Subcutaneous adipose tissue (tissue), 4 donors: Measurements from ENCODE around the gene ANKRD28. TPM values are rescaled to one million over a fixed set of nuclear protein-coding genes. Genes with fewer than 3 reads are reported as not detected.

Source experiments
- total RNA-seq, 4 donors: library from RNA; depleted of rRNA; stranded (reverse); fragments of >200 nt; gene quantifications; one replicate each; pipeline ENCODE4 v1.1.0, GENCODE V29; 2016
- TF ChIP-seq, protein P1 (sequence below): fragments of 450-650 bp; IDR thresholded peaks from one replicate; pipeline ENCODE4 v1.5.1; 2016; ENCODE audit warnings: low read depth, mild to moderate bottlenecking, control low read depth, antibody characterized with exemption, moderate library complexity

The ANKRD28 gene
- total RNA-seq, 4 donors from 2014 or later: 66.5 to 130 (median 123) TPM

DNA sequence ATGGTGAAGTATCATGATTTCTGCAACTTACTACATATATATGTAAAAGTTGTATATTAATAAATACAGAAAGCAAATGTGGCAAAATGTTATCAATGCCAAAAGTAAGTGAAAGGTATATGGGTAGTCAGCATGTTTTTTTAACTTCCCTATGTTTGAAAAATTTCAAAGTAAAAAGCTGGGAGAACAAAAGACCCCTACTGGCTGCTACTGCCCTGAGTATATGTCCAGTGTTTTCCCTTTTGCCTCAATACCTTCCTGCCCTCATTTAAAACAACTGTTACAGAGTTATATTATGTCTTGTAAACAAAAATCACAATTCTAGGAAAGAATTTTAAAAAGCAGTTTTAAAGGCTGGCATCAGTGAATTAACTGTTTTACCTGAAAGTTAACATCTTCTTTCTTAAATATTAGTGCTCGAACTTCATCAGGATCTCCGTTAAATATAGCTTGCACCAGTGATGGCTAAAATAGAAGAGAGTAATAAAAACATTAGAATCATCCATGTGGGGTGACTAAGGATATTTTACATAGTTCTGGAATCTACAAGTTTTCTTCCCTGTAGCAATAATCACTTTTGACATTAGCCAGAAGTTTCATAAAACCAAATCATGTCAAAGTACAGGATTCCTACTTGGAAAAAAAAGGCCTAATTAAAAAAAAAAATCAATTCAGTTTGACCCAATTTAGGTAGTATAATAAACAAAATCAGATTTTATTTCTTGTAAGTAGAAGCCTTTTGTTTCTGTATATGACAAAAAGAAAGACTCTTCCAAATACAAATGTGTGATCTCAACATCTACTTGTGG lies 2.7 kb downstream of the ANKRD28 start:
- TF ChIP-seq, protein P1, sequence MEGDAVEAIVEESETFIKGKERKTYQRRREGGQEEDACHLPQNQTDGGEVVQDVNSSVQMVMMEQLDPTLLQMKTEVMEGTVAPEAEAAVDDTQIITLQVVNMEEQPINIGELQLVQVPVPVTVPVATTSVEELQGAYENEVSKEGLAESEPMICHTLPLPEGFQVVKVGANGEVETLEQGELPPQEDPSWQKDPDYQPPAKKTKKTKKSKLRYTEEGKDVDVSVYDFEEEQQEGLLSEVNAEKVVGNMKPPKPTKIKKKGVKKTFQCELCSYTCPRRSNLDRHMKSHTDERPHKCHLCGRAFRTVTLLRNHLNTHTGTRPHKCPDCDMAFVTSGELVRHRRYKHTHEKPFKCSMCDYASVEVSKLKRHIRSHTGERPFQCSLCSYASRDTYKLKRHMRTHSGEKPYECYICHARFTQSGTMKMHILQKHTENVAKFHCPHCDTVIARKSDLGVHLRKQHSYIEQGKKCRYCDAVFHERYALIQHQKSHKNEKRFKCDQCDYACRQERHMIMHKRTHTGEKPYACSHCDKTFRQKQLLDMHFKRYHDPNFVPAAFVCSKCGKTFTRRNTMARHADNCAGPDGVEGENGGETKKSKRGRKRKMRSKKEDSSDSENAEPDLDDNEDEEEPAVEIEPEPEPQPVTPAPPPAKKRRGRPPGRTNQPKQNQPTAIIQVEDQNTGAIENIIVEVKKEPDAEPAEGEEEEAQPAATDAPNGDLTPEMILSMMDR: no peak

DNA sequence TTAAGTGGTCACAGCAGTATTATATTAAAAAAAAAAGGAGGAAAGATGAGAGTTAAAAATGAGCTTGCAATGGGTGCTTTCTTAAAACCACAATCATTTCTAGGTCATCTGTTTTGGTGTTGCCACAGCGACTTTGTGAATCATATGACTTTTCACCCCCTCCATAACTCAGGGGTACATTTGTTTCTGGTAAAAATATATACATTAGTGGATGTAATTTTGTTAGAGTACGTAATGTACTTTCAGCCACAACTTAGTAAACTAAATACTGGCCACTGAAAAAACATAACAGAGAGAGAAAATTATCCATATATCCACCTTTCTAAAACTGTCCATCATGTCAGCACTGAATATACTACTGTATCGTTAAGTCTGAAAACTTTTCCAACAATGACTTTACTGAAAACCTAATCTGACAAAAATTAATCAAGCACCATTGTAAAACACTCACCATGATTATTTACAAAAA lies 3.4 kb downstream of the ANKRD28 start:
- TF ChIP-seq, protein P1: no peak

DNA sequence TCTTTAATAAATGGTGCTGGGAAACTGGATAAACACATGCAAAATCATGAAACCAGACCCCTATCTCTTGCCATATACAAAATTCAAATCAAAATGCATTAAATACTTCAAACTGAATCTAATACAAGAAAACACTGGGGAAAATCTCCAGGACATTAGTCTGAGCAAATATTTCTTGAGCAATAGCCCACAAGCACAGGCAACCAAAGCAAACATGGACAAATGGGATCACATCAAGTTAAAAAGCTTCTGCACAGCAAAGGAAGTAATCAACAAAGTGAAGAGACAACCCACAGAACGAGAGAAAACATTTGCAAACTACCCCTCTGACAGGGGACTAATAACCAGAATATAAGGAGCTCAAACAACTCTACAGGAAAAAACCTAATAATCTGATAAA lies 6.3 kb downstream of the ANKRD28 start:
- TF ChIP-seq, protein P1: no peak

DNA sequence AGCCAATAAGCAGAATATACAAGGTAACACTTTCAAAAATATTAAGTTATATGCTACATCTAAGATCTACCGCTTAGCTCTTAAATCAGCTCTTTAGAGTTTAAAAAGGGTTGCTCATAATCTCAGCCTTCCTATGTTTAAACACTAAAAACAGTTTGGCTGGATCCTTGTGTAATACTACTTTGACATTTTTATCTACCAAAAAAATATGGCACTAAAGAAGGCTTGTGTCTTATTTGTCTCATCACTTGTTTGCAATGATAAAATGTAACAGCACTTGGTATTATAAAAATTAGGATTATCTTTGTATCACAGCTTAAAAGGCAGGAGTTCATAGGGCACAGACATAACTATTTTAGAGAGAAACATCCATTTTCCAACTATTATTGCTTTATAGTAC lies 9.8 kb downstream of the ANKRD28 start:
- TF ChIP-seq, protein P1: no peak

DNA sequence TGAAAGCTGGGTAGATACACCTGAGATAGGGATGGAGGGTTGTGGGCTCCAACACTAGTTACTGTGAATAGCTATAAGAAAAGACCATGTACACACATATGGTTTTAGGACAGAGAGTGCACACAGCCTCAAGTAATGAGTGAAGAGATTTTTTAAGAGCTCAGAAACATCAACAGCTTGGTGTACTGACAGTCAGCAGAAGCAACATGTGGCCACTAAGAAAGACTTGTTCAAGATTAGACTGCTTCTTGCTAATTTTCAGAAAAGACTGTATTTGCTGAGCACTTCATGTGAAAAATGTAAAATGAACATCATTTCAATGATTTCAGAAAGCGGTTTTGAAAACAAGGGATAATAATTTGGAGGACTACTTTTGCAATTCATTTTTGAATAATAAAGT lies 10.3 kb downstream of the ANKRD28 start:
- TF ChIP-seq, protein P1: no peak

DNA sequence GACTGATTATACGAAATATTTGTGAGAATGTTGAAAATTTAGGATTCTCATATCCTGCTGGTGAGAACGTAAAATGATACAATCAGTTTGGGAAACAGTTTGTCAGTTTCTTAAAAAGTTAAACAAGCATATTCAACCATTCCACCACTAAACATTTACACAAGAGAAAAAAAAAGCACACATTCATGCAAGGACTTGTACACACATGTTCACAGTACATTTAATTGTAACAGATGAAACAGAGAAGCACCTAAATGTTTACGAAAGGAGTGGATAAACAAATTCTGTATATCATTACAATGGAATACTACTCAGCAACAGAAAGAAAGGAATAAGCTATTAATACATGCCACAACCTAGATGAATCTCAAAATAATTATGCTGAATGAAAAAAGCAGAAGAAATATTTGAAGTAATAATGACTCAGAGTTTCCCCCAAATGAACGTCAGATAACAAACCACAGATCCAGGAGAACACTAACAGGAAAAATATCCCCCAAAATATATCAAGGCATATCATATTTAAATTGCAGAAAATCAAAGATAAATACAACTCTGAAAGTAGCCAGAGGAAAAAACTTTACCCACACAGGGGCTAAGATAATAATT lies 14.3 kb downstream of the ANKRD28 start:
- TF ChIP-seq, protein P1: no peak

DNA sequence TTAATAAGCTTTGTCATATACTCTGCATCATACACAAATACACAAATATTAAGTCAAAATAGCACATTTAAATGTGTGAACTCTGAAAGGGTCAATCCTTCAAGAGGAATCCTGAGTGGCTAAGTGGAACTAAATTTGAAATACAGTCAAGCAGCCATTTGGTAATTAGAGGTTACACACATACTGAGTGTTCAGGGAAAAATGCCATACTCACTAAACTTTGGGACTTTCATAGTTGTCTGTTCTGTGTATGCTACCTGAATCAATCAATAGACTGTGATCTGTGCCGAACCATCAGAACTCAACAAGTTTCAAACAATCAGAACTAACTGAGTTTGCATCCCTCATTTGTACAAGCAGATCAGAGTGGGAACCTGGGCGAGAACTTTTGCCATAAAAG lies 15.3 kb downstream of the ANKRD28 start:
- TF ChIP-seq, protein P1: no peak
